ENCODE measurements around the gene FKBP6.
"Not testable (repeated sequence)": the region's sequence is repeated elsewhere in the genome, so short reads cannot be mapped to it uniquely, and the experiment has no call there.

The FKBP6 gene

DNA sequence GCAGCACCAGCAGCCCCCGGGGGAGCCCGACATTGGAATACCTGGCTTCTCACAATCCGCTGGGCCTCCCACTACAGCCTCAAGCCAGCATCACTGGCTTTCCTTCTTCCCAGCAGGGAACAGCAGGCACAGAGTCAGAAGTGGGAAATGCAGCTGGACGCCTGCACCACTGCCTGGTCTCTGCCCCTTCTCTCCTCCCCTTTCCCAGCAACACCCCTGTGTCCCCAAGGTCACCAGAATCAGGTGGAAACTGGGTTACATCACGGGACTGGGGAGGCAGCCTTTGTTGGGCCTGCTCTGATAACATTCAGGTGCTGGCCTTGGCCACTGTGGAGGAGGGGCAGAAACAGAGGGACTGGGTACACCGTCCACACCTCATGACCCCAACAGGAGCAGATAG, 2.5 kb upstream of the FKBP6 start:
- DNase-seq, result not testable (repeated sequence)

DNA sequence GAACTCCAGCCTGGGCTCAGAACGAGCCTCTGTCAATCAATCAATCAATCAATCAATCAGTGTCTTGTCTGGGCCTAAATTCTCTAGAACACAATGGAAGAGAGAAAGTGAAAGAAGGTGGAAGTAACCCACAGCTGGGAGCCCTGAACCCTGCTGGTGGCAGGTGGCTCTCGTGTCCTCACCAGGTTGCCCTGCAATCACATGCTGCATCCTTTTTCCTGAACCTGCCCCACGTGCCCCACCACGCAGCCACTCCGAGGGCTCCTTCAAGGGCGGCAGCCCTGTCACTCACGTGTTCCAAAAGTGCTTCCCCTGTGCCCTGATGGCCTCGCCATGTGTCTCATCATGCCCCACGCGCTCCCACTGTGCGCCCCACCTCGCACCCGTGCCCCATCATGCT, 512 bp upstream of the FKBP6 start:
- DNase-seq, result not testable (repeated sequence)

DNA sequence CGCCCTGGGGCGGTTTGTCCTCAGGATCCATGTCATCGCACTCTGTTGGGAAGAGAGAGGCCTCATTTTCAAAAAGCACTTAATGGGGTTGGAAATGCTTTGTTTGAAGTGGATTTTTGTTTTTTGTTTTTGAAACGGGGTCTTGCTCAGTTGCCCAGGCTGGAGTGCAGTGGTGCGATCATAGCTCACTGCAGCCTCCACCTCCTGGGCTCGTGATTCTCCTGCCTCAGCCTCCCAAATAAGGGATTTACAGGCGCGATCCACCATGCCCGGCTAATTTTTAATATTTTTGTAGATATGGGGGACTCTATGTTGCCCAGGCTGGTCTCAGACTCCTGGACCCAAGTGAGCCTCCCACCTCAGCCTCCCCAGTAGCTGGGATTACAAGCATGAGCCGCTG, 735 bp downstream of the FKBP6 start:
- DNase-seq, result no peak

DNA sequence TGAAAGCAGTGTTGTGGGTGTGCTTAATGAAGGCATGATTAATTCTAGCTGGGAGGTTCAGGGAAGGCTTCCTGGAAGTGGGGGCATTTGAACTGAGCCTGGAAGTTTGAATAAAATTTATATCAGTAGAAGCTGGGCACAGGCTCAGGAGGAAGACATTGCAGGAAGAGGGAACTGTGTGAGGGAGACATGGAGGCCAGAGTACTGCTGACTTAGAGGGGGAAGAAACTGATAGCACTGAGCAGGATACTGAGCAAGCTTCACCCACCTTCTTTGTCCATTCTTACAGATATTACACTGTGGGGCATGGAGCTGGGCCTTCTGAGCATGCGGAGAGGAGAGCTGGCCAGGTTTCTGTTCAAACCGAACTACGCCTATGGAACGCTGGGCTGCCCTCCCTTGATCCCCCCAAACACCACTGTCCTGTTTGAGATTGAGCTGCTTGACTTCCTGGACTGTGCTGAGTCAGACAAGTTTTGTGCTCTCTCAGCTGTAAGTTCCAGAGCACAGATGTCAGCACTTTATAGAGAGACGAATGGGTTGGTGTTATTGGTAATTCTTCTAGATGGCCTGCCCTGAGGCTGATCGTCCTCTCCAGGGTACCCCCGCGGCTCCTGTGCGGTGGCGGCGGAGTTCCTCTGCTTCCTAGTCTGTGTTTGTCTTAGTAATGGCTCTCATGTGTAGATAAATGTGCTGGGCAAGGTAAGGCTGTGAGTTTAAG, 2.1 kb downstream of the FKBP6 start:
- no peak for DNase-seq

DNA sequence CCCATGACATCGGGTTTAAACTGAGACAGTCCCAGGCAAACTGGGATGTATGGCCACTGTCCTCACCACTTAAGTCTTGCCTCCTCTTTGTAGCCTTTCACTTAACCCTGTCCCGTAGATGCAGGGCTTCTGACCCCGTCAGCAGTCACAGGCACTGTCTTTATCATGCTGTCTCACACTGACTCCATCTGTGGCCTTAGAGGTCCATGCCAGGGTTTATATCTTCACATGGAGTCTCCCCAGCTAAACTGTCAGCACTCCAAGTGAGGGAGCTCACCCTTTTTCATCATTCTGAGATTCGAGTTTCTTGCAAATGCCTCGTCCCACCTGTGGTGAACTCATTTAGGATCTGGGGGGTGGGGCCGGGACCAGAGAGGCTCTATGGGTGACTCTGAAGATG, 2.8 kb downstream of the FKBP6 start:
- no peak for DNase-seq

DNA sequence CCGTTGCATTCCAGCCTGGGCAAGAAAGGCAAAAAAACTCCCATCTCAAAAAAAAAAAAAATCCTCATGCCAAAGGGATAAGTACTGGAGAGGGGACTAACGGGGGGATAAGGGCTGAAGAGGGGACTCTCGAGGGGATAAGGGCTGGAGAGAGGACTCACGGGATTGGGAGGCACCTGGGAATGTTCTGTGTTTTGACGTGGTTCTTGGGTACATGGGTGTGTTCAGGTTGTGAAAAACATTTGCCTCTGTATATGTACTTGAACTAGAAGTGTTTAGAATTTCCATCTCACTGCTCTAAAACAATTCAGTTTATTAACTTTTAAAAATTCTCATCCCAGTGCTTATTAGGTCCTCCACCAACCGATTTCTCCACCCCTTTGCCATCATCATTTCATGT, 4.5 kb downstream of the FKBP6 start:
- no peak for DNase-seq

DNA sequence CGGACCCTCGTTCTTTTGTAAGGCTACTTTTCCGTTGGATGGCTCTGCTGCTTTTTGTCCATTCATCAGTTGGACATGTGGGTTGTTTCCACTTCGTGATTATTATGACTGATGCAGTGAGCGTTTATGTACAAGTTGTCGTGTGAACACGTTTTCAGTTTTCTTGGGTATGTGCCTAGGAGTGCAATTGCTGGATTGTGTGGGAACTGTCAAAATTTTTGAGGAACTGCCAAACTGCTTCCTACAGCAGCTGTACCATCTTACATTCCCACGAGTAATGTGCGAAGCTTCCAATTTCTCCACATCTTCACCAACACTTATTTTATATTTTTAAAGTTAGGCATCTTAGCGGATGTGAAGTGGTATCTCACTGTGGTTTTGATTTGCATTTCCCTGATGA, 10.4 kb downstream of the FKBP6 start:
- no peak for DNase-seq

DNA sequence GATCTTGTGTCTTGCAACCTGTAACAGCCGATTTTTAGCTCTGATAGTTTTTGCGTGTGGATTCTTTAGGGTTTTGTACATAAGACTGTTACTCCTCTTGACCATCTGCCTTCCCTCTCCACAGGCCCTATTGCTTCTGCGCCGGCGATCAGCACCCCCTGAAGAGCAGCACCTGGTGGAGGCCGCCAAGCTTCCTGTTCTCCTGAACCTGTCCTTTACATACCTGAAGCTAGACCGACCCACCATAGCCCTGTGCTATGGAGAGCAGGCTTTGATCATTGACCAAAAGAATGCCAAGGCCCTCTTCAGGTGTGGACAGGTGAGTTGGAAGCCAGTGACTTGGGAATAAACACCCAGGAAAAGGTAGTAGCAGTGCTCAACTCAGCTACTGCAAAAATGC, 12.6 kb downstream of the FKBP6 start:
- no peak for DNase-seq

DNA sequence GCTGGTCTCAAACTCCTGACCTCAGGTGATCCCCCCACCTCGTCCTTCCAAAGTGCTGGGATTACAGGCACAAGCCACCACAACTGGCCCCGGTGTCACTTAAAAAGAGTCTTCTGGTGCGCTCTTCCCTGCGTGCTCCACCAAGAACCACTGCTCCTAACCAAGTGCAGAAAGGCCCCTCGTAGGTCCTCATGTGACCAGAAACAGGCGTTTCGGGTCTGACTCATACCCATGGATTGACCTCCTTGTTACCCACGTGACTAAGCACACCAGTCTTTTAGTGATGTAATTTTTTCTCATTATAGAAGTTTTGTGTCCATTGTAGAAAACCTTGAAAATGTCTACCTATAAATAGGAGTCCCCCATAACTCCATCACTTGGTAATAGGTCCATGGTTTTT, 13.9 kb downstream of the FKBP6 start:
- no peak for DNase-seq

DNA sequence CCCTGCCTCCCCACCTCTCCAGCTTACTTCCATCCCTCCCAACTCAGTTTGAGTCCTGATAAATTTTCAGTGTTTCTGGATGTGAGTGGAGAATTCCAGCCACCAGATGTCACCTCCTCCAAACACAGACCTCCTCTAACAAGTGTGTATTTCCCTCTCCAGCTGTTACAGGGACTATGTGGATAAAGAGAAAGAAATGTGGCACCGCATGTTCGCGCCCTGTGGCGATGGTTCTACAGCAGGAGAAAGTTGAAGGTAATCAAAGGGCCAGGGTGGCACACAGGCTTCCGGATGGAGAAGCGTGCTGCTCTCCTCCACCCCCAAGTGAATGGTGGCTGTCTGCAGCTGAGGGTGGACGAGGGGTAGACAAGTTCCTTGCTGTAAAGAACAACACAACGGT, 14.7 kb downstream of the FKBP6 start:
- peak; percentile 60 for DNase-seq

DNA sequence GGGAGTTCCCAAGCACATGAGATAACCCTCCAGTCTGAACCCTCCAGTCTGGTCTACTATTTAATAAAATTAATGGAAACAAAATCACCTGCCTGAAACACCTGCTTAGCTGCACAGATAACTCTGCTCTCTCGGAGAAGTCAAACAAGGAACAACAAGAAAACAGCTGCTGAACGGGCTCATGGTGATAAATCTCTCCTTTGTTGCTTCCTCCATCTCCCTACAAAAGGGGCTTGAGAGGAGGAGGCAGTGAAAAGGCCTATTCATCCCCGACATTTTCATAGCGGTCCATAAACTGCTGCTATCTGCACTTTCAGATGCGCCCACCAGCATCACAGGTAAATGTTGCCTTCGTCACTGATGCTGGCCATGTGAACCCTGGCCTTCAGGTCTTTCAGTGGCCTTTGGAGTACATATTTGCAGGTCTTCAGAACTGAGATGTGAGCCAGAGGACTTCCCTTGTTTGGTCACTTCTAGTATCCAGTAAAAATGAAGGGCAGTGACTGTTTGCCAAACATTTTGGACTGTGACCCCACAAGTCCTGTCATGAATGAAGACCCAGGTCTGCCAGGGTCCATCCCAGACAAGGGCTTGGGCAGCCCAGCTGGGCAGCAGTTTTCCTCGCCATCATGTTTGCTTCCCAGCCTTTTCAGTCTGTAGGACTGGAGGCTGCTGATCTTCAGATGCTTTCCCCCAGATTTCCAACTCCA, 15.9 kb downstream of the FKBP6 start:
- no peak for DNase-seq

DNA sequence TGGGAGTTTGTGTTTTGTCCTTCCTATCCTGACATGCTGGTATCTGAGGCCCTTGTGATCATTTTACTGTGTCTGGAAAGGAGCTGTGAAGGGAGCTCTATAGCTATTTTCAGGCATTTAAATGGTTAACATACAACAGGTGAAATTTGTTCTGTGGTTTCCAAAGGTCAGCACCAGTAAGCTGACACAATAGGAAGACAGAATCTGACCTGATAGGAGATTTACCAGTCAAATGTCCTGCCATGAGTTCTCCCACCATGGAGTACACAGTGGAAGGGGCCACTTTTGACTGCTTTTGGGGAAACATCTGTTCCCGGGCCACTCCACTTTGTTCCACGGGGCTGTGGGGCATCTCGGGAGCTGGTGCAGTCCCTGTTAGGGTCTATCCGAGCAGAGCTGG, 17.6 kb downstream of the FKBP6 start:
- DNase-seq, result no peak

DNA sequence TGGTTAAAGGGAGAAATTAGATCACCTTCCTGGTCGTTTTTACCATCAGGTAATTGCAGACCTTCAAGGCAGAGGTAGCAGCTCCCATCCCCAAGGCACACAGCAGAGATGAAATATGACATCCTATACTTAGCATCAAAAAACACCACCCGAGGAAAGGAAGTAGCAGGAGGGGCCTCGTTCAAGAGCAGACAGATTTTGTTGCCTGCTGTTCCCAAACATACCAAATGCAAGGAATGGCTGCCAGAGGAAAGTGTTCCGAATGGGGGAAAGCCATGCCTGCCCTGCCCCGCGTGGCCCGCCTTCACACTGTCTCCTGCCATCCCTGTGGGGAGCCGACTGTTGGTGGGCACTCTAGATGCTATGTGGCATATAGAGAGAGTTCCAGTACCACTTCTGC, 18.0 kb downstream of the FKBP6 start:
- DNase-seq, result no peak

DNA sequence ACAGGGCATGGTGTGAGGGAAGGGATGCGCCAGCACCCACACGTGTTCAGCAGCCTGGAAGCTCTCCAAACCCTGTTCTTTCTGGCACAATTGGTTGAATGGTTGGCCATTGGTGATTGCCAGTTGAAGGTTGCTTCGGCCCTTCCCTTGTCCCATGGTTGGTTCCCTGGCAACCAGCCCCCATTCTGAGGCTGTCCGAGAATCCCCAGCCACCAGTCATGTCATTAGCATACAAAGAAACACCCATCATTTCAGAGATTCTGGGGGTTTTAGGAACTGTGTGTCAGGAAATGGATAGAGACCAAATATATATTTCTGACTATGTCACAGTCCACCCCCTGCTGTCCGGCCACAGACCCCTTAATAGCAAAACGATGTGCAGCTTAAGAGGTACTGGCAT, 21.8 kb downstream of the FKBP6 start:
- no peak for DNase-seq

DNA sequence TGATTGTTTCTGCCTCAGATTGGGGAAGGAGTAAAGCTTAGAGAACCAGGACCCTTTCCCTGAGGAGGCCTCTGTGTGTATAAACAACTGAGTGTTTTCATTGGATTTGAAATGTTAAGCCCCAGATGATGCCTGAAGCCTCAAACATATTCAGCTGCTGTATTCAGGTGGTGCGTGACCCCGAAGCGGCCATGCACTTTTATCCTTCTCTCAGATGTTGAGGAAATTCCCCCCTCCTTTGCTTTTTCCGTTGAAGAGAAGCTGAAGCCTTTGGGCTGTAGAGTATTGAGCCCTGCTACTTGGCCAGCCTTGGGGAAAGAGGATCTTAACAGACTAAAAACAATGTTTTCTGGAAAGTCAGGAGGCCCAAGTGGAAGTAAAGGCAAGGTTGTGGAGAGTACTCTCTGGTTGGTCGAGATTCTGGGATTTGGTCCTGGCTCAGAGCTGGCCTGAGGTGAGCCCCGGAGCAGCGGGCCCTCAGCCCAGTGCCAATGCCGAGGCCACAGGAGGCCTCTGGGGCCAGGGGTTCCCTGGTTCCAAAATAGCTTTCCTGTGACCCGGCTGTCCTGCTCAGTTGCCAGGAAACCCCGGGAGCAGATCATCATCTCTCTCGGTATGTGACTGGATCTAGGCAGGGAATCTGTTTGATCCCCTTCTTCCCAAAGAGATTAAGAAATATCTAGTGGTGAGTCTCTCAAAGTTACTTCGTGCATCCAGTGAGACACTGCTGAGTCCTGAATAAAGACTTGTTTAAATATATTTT, 22.5 kb downstream of the FKBP6 start:
- no peak for DNase-seq

DNA sequence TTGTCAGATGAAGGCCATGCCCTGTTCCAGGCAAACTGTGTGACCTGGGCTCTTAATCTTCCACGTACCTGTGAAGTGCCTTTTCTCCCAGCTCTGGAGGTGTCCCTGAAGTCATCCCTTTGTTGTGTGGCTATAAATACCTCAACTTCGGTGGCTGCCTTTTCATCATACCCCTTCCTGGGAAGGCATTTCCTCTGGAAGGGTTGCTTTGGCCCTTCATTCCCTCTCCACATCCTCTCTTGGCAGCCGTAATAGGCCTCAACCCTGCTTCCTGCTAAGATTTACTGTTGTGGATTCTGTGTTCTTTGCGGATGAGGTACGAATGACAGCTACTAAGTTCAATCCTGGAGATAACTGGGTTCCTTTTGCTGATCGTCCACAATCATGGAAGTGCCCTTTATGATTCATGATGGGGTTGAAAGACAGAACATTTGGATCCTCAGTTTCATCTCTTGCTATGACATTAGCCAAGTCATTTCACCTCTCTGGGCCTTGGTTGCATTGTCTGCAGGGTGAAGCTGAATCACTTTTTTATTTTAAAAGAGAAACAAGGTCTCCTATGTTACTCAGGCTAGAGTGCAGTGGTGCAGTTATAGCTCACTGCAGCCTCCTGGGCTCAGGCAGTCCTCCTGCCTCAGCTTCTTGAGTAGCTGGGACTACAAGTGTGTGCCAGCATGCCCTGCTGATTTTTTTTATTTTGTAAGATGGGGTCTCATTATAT, 23.6 kb downstream of the FKBP6 start:
- no peak for DNase-seq

DNA sequence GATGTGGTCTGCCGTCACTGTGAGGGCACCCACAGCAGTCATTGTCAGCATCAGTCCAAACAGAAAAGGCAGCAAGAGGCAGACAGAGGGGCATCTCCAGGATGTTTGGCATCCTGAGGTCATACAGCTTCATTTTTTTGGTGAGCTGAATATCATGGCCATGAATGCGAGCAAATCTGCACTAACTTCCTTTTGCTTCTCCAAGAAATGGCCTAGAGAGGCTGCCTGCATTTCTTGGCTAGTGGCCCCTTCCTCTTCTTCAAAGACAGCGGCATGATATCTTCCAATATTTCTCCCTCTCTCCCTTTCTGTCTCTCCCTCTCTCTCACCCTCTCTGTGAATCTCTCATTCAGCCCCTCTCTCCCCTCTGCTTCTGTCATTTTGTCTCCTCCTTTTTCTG, 24.8 kb downstream of the FKBP6 start:
- DNase-seq, result no peak

DNA sequence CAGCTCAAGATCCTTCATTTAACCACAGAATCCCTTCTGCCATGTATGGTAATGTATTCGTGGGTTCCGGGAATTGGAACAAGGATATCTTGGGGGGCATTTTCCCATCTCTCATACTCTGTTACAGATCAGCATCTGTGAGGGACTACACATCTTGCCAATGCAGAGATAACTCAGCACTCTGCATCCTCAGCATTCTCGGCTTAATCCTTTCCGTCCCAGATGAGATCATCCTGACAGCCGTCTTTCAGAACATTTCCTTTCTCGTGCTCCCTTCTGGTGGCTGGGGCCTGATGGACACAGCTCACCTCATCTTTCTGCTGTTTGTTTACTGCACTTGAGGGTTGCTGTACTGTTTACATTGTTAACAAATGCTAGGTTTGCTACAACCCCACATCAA, 25.3 kb downstream of the FKBP6 start:
- DNase-seq, result no peak

DNA sequence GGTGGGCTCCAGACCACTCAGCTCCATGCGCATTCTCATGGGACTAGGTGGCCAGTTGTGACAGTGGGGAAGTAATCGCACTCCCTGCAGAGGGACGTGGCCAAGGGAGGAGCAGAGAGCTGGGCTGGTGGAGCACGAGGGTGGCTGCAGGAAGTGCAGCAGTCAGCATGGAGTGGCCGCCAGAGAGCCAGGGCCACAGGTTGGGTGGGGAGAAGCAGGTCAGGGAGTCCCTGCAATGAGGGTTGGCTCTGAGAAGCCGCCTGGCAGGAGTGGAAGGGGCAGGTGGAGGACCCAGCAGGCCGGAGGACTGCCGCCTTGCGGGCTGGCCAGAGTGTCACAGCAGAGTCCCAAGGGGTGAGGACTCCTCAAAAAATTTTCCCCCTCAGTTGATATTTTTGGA, 26.2 kb downstream of the FKBP6 start:
- DNase-seq, result no peak

DNA sequence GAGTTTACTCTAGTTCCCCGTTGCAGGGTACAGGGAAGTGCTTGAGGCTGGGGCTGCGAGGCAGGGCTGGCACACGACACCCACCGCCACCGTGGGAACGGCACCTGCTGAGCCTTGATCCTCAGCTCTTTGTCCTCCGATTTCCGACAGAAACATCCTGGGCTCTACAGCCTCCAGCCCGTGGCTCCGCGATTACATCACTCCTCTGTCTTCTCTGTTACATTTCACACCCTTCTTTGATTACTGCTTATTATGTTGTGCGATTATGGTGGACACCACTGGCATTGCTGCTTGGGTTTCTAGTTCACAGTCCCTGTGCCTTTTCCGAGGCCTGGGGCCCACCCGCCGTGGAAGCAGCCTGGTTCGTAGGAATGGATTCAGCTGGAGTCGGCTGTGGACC, 26.9 kb downstream of the FKBP6 start:
- no peak for DNase-seq

DNA sequence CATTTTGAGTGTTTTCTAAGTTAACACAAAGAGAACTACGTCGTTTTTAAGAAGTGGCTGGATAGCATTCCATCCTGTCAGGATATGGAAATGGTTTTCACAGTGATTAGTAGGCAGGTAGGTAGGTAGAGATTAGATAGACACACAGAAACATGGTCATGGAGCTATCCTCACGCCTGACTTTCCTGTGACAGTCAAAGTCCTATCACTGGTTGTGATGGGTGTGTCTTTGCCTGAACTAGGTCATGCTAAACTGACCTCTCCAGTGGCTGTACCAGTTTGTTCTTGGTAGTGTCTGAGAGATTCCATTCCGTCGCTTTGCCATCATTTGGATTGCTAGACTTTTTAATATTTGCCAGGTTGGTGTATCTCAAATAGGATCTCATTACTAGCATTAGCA, 28.2 kb downstream of the FKBP6 start:
- no peak for DNase-seq

DNA sequence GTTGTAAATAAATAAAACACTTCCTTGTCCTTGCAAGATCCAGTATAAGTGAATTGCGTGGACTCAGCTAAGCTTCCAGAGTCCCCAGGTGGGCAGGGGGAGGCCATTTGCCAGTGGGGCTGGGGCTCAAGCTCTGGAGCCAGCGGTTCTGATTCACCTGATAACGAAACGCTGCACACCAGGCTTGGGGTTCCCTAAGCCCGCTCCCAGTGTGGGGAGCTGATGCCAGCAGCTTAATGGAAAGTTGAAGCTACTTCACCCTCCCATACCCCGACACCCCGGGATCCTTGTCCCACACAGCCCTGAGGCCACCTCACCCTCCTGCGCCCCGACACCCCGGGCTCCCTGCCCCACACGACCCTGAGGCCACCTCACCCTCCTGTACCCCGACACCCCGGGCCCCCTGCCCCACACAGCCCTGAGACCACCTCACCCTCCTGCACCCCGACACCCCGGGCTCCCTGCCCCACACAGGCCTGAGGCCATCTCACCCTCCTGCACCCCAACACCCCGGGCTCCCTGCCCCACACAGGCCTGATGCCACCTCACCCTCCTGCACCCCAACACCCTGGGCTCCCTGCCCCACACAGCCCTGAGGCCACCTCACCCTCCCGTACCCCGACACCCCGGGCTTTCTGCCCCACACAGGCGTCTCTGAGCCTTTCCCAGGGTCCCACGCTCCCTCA, 30.8 kb downstream of the FKBP6 start:
- no peak for DNase-seq

DNA sequence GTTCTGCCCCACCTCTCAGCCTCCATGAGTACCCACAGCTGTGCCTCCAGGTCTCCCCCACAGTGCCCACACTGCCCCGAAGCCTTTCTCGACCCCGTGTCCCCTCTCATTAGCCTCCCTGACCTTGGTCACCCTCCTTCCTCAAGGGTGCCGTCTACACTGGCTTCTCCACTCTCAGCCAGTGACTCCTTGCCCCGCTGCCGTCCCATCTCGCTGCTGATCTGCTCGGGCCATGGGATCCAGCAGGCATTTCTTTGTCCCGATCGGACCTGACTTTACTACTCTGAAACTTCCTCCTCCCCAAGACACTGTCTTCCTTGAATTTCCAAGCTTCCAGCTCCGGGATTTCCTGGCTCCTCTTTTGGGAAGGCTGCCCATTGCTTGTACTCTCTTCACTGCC, 31.3 kb downstream of the FKBP6 start:
- DNase-seq, result no peak

Data from left hindlimb (tissue), 1 donor.